HL-60/S4 treated with phorbol 12-myristate 13-acetate at 8.2 ng/mL for 4 days and 3 days (cell line): ENCODE measurements around the gene COL5A1.

ENCODE experiments used
- in situ Hi-C: fragments of 300-500 bp; cut with MboI; formaldehyde crosslinking; loops from 2 replicates; pipeline ENCODE4 v1.15.0; 2022; ENCODE audit warnings: low sequenced_read_pairs

Gene COL5A1

DNA sequence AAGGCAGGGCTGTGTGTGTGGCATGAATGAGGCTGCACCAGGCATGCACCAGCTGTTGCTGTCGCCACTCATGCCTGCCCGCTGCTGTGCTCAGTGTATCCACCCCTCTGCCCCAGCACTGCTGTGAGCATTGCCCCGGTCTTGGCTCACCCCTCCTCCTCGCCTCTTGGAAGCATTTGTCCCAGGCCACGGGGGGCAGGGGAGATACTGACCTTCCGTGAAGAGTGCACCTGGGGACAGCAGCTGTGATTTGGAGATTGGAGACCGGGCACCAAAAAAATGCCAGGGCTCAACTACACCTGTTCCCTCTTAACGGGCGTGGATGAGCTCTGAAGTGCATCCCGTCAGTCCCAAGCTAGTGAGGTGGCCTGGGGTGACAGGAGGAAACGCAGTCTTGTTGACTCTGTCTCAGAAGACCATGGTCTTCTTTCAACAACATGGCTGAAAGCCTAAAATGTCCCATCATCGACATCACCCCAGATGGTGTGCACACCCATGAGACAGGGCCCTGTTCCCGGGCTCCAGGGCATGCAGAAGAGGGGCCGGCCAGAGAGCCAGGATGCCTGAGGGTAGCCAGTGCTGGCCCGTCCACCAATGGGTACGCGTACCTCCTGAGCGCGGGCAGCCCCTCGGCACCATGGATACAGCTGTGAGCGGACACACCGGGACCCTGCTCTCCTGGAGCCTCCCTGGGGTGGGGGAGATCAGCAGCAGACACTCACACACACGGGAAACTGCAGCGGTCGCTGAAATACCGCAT is 115.8 kb downstream of the COL5A1 start:
- in situ Hi-C loops = no loop called here

DNA sequence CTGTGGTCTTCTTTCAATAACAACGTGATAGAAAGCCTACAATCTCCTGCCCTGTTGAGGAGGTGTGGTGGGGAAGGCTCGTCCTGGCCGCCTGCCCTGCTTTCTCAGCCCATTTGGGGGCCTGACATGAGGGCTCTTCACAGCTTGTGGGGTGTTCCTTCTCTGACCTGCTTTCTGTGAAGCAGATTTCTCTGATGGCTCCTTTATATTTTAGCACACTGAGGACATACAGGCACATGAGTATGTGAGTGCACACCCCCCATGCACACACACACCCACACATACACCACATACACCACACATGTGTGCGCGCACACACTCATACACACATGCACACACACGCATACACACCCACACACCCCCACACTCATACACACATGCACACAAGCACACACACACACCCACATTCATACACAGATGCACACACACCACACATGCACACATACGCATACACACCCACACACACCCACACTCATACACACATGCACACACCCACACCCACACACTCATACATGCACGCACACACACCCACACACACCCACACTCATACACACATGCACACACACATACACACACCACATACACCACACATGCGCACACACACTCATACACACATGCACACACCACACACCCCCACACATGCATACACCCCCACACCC is 117.5 kb downstream of the COL5A1 start:
- in situ Hi-C loops = no loop called here

- in situ Hi-C loops = no loop called here
Observed at GRCh38 chr9:134759913-134760312, 118.3 kb downstream of the COL5A1 start.

DNA sequence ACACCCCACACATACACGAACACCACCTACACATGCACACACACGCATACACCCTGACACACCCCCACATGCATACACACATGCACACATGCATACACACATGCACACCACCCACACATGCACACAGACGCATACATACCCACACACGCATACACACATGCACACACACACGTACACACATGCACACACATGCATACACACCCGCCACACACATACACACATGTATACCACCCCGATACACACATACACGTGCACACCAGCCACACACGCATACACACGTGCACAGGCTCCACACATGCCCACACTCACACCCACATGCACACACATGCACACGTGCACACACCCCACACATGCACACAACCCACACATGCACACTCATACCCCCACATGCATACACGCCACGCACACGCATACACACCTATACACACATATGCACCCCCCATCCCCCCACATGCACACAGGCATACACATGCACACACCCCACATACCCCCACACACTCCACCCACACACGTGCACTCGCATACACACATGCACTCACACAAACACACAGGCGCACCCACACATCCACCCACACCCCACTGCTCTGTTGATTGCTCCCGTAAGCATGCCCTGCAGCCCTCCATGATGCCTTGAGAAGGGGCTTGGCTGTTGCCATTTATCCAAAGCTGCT is 119.3 kb downstream of the COL5A1 start:
- in situ Hi-C loops = no loop called here

DNA sequence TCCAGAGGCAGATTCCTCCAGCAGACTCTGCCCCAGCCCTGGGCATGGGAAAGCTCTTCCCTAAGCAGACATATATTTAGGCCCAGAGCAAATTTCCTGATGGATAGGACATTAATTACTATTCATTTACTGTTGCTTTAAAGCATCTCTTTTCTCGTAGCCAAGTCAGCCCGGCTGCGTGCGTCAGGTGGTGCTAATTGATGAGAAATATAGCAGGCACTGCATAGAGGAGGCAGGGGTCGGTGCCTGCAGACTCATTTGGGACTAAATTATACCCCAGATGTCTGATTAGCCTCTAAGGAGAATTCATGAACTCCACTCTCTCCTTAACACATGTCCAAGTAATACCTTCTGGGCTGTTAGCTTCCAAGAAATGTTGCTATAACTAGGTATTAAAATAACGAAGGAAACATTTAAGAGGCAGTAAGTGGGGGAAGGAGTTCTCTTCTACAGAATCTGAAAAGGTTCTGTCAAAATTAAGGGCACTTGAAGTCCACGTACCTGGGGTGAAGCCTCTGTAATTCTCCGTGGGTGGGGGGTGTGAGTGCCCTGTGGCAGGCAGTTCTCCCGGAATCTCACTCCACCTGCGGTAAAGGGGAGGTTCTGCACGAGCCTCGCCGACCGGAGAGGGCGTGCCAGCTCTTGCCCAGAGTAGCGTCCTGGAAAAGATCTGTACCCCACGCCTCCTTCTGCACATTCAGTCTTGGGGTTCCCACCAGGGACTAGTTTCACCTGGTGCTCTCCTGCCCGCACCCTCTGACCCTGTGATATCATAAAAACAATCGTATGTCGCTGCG is 123.1 kb downstream of the COL5A1 start:
- in situ Hi-C loops = no loop called here

DNA sequence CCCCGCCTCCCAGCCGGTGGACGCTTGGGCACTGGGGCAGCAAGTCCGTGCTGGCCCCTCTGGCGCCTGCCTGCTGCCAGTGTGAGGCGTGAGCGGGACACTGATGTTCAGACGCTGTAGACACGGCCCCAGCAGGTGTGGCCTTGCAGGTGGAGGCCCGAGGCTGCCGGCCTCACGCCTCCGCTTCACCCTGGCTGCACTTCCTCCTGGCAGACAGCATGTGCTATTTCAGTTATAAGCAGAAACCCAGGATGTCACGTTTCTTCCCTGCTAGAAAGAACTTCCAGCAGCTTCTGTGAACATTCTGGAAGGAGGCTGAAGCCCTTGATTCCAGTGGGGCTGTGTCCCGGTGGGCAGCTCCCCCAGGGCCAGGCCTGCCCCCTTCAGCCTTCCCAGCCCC is 124.2 kb downstream of the COL5A1 start:
- in situ Hi-C loops = no loop called here

GRCh38 chr9:134766587-134766986 is 125.0 kb downstream of the COL5A1 start:
- in situ Hi-C loops = no loop called here

GRCh38 chr9:134768332-134768708 is 126.7 kb downstream of the COL5A1 start:
- in situ Hi-C loops = no loop called here

GRCh38 chr9:134768709-134769351 is 127.2 kb downstream of the COL5A1 start:
- in situ Hi-C loops = no loop called here

DNA sequence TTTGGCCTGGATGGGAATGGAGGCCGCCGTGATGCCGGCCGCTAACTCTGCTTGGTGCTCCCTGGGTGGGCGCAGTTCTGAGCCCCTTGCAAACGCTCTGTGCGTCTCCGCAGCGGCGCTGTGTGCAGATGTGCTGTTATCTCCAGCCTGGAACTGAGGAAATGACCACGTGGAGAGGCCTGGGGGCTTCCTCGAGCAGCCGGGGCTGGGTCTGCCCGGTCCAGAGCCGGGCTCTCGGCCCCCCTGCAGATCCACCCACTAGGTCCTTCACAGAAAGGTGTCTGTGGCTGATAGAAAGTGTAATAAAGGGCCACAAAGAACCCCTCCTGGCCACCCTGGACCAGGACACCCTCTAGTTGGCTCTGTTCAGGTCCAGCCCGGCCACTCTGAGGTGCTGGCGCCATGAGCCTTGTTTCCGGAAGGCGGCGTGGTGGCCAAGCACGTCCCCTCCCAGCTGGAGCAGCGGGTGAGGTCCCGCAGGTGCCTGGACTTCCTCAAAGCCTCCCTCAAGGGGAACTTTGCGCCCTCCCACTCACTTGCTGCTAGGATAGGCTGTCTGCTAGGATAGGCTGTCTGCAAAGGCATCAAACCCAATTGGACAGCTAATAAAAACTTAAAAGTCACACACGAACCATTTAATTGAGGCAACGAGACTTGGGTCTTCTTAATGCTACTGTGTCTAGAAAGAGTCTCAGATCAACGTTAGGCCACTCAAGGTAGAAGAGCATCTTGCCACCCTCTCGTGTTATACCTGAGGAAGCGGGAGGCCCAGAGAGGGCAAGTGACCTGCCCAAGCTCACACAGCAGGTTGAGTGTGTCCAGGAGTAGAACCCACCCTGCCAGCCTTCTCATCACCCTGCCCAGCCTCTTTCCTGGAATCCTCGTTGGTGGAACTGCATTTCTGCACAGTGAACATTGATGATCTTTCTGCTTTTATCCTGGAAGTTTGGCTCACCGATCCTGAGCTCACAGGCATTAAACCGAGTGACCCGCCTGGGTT is 129.7 kb downstream of the COL5A1 start:
- in situ Hi-C loops = no loop called here

DNA sequence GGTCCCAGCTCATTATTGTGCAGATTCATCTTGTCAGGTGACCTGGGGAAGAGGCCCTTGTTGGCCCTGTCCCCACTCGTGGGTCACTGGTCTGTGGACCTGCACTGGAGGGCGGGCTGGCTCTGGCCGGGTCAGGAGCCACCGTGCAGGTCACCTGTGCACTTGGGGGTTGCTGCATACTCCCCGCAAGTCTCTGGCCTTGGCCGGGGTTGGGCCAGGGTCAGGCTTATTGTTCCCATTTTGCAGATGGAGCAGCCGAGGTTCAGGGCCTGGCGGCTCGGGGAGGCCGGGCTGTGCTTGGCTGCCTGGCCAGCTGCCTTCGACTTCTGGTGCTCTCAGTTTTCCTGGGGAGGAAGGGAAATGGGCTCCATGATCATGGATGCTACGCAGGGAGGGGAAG is 130.7 kb downstream of the COL5A1 start:
- in situ Hi-C loops = no loop called here

DNA sequence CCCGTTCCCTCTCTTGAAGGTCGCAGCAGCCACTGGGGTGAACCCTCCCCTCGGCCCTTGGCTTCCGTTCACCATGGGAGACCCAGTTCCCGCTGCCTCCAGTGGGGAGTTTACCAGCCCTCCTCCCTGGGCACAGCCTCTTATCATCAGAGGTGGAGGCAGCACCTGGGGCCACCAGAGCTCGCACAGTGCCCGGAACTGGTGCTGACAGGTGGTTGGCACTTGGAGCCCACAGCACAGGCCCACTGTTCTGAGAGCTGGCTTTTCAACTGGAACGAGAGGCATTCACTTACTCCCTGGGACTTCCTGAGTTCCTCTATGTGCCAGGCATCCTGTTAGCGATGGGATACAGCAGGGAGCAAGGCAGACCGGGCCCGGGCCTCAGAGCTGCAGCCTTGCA is 132.2 kb downstream of the COL5A1 start:
- in situ Hi-C loops = no loop called here

- in situ Hi-C loops = no loop called here
Observed at GRCh38 chr9:134774410-134774809, 132.8 kb downstream of the COL5A1 start.

- in situ Hi-C loops = loop anchor here (25.0 kb wide), 1 partner anchor 212 kb away; no protein-coding TSS in a partner anchor
Observed at GRCh38 chr9:134775081-134775951, 133.7 kb downstream of the COL5A1 start.

- in situ Hi-C loops = loop anchor here (25.0 kb wide), 1 partner anchor 211 kb away; no protein-coding TSS in a partner anchor
Observed at GRCh38 chr9:134776080-134776796, 134.6 kb downstream of the COL5A1 start.

- in situ Hi-C loops = loop anchor here (25.0 kb wide), 1 partner anchor 210 kb away; no protein-coding TSS in a partner anchor
Observed at GRCh38 chr9:134777153-134777552, 135.6 kb downstream of the COL5A1 start.

DNA sequence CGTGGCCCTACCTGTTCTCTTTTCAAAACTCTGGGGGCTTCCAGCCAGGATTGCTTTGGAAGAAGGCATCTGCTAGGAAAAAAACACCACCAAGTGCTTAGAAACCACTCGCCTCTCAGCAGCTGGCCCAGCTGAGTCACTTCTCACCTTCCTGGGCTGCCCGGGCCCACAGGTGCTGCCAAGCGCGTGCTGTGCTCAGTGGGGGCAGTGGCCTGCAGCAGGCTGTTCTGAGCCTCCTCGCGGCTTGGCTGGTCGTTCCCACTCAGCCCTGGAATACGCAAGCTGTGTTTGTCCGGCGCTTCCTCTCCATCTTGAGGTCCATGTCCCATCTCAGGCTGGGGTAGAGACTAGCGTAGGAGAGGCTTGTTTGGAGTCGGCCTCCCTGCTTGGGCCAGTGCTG is 136.6 kb downstream of the COL5A1 start:
- in situ Hi-C loops = loop anchor here (25.0 kb wide), 1 partner anchor 209 kb away; no protein-coding TSS in a partner anchor
